ENCODE measurements around the gene WTIP.
"Not testable (repeated sequence)": the region's sequence is repeated elsewhere in the genome, so short reads cannot be mapped to it uniquely, and the experiment has no call there.

The WTIP gene

GRCh38 chr19:34504273-34504808, 22.8 kb downstream of the WTIP start:
- no peak for DNase-seq (ENCODE audit: low read depth)

- DNase-seq (ENCODE audit: low read depth), result no peak
These were observed 23.3 kb downstream of the WTIP start for GRCh38 chr19:34504809-34505291.

GRCh38 chr19:34505321-34506025, 23.9 kb downstream of the WTIP start:
- no peak for DNase-seq (ENCODE audit: low read depth)

GRCh38 chr19:34506026-34506370, 24.4 kb downstream of the WTIP start:
- DNase-seq (ENCODE audit: low read depth), result no peak

GRCh38 chr19:34507414-34508067, 26.0 kb downstream of the WTIP start:
- no peak for DNase-seq (ENCODE audit: low read depth)

- DNase-seq (ENCODE audit: low read depth), result no peak
These were observed 27.0 kb downstream of the WTIP start for GRCh38 chr19:34508540-34508939.

- DNase-seq (ENCODE audit: low read depth), result not testable (repeated sequence)
These were observed 29.3 kb downstream of the WTIP start for GRCh38 chr19:34510904-34511303.

GRCh38 chr19:34512254-34512822, 30.8 kb downstream of the WTIP start:
- no peak for DNase-seq (ENCODE audit: low read depth)

GRCh38 chr19:34513767-34514166, 32.2 kb downstream of the WTIP start:
- DNase-seq (ENCODE audit: low read depth), result no peak

GRCh38 chr19:34519602-34520001, 38.0 kb downstream of the WTIP start:
- DNase-seq (ENCODE audit: low read depth), result no peak

GRCh38 chr19:34523408-34523807, 41.9 kb downstream of the WTIP start:
- no peak for DNase-seq (ENCODE audit: low read depth)

GRCh38 chr19:34525001-34525400, 43.4 kb downstream of the WTIP start:
- no peak for DNase-seq (ENCODE audit: low read depth)

- no peak for DNase-seq (ENCODE audit: low read depth)
These were observed 52.6 kb downstream of the WTIP start for GRCh38 chr19:34534206-34534605.

- DNase-seq (ENCODE audit: low read depth), result no peak
These were observed 57.8 kb downstream of the WTIP start for GRCh38 chr19:34539396-34539795.

GRCh38 chr19:34540811-34541557, 59.4 kb downstream of the WTIP start:
- DNase-seq (ENCODE audit: low read depth), result no peak

GRCh38 chr19:34549833-34550232, 68.3 kb downstream of the WTIP start:
- no peak for DNase-seq (ENCODE audit: low read depth)

GRCh38 chr19:34555447-34555846, 73.9 kb downstream of the WTIP start:
- DNase-seq (ENCODE audit: low read depth), result no peak

GRCh38 chr19:34556488-34556887, 74.9 kb downstream of the WTIP start:
- no peak for DNase-seq (ENCODE audit: low read depth)

- no peak for DNase-seq (ENCODE audit: low read depth)
These were observed 77.5 kb downstream of the WTIP start for GRCh38 chr19:34559045-34559444.

GRCh38 chr19:34560229-34560628, 78.7 kb downstream of the WTIP start:
- DNase-seq (ENCODE audit: low read depth), result no peak

All from stimulated activated CD8-positive, alpha-beta memory T cell treated with anti-CD3 and anti-CD28 coated beads, Interleukin-12 subunit alpha, Interleukin-12 subunit beta, amount 100 ng/mL, for 1 hour (primary cell).